Amygdala (tissue), 56 donors: Measurements from ENCODE around the gene RAB17.

Experiments used
- DNase-seq, 56 donors: peaks; one replicate each; lab custom pipeline; 2025; lab: John Stamatoyannopoulos, UW

RAB17 gene, protein sequence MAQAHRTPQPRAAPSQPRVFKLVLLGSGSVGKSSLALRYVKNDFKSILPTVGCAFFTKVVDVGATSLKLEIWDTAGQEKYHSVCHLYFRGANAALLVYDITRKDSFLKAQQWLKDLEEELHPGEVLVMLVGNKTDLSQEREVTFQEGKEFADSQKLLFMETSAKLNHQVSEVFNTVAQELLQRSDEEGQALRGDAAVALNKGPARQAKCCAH

DNA sequence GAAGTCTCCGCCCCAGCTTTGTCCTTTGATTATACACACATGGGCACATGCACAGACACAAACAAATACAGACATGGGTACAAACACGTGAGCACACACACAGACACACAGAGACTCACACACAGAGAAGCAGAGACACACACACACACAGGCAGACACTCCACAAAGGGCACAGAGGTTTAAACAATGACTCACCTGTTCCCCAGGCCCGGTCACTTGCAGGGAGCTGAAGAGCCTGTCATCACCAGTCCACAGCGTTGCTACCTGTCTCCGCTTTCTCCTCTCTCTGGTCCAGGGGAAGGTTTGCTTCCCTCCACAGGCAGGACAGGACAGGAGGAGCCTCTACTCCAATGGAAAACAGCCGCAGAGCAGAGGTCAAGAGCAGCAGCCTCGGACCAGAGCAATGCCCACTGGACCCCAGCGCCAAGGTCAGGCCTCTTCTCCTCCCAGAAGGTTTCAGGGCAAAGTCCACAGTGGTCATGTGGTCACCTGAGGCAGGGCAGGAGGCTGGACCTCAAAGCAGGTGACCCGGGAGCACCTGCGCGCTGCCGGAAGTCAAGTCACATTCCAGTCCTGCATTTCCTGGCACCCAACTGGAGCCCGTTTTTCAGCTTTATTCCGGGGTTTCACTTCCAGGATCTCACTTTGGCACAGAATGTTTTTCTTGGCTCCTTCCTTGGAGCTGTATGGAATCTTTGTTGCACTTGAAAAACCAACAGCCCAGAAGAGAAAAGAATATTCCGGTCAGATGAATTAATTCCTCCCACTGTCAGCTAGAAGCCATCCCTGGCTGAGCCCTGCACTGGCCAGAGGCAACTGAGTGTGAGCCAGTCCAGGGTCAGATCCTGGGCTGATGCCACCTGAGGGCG is at the start of gene RAB17:
Gene RAB17 (minus strand): TSS at position 463 of the 869 bp plus-strand sequence. CDS start 4,580 bp downstream, outside the sequence.
- DNase-seq: no peak

DNA sequence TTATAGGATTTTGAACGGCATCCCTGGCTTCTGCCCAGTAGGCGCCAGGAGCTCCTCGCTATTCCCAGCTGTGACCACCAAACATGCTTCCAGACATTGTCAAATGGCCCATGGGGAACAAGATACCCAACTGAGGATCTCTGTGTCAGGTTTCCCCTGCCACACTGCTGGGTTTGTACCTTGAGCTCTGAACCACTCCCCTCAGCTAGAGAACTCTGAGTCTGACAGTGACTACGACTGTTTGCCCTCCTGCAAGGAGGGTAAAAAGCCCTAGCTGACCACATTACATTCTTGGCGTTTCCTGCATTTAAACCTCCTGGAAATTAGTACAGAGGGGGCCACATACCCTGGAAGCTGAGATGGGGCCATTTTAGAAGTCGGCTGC is 49.3 kb upstream of the RAB17 start:
- no peak for DNase-seq

GRCh38 chr2:237639052-237639835 is 48.7 kb upstream of the RAB17 start:
- DNase-seq: no peak

DNA sequence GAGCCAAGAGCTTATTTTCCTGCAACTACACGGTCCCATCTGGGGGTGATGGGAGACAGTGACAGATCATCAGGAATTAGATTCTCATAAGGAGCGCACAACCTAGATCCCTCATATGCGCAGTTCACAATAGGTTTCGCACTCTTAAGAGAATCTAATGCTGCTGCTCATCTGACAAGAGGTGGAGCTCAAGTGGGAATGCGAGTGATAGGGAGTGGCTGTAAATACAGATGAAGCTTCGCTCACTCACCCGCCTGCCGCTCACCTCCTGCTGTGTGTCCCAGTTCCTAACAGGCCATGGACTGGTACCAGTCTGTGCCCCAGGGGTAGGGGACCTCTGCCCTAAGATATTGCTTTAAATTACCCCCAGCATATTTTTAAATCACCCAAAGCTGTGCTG is 47.6 kb upstream of the RAB17 start:
- no peak for DNase-seq

DNA sequence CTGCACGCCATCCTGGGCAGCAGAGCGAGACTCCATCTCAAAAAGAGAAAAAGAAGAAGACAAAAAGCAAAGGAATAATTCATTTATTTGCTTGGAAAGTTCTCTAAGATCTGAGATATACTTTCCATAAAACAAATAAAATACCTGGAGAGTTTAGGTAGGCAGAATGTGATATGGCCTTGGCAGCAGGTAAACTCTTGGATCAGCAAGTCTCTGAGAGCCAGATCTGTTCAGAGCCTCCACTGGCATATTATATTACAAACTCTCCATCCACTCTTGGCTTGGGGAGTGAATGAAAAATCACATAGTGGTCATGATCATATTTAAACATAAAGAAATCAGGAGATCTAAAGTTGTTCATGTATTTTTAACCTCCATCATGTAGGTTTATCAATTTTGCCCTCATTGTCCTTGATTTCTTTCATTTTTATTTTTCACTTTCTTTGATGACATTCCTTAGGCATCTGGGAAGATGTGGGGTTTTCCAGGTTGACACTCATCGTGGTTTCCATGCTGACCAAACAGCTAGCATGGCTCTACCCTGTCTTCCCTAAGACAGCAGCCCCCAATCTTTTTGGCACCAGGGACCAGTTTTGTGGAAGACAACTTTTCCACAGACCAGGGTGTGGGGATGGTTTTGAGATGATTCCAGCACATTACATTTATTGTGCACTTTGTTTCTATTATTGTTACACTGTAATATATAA is 47.0 kb upstream of the RAB17 start:
- no peak for DNase-seq

DNA sequence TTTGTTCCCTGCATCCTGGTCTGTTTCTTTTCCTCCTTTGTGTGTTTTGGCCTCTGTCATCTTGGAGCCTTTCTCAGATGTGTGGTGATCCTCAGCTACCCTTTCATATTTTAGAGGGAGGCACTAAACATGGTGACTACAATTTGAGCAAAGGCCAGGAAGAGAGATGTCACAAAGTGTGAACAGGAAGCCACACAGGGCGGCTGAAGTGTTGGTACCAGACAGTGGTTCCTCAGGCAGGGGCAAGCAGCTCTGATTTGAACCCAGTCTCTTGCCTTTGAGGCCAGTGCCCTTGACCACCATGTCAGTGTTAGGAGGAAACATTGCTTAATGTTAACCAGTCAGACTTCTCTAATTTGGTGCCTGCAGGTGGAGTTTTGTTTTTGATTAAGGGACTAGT is 46.0 kb upstream of the RAB17 start:
- no peak for DNase-seq

DNA sequence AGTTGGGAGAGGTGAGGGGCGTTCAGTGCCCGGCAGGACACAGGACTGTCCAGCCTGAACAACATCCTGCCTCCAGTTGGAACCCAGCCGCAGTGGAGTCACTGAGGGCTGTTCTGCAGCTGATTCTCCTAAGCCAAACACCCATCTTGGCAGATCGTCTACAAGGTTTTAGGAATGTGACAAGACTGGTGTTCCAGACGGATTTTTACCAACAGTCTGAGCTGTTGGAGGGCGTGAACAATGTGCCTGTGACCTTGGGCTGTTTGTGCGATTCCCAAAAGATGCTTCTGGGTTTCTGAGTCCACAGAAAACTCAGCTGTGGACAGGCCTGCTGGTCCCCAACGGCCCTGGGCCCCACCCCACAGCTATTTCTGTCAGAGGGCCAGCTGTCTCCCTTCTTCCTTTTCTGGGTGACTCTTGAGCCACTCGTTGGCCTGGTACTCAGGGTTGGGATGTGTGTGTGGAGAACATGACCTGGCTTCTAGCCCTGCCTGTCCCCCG is 42.6 kb upstream of the RAB17 start:
- no peak for DNase-seq

GRCh38 chr2:237631801-237632585 is 41.5 kb upstream of the RAB17 start:
- DNase-seq: no peak

DNA sequence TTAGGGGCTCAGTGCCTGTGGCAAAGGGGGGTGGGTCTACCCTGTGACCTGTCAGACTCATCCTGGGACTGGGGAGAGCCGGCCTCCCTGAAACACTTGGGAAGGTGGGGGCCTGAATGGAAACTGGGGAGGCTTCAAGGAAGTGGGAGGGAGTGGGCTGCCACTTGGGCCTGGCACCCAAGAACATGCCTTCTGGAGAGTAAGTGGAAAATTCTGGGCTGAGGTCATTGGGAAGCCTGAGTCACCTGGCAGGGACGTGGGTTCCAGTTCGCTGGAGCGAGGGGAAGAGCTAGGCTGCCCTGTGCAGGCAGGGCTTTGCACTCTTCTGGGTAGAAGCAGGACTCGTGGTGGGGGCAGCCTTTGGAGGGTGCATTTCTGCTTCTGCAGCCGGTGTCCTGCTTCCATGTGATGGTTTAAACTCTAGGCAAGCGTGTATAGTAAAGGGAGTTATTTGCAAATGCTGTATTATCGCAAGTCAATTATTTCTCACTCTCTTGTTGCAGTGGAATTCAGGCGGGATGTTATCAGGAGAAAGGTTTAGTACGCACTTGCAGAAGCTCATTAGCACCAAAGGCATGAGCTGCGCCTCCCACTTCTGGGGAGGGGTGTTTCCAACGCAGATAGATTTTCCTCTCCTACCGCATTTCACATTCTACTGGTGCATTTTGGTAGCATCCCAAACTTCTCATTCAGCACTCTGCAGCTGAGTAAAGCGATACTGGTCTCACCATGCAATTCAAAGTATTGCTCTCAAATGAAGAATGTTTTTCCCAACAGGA is 40.7 kb upstream of the RAB17 start:
- DNase-seq: no peak

- DNase-seq: no peak
These were observed 39.9 kb upstream of the RAB17 start for GRCh38 chr2:237630216-237631000.

- no peak for DNase-seq
These were observed 39.2 kb upstream of the RAB17 start for GRCh38 chr2:237629739-237630138.

GRCh38 chr2:237629188-237629534 is 38.6 kb upstream of the RAB17 start:
- DNase-seq: no peak

GRCh38 chr2:237628247-237629187 is 38.0 kb upstream of the RAB17 start:
- no peak for DNase-seq

DNA sequence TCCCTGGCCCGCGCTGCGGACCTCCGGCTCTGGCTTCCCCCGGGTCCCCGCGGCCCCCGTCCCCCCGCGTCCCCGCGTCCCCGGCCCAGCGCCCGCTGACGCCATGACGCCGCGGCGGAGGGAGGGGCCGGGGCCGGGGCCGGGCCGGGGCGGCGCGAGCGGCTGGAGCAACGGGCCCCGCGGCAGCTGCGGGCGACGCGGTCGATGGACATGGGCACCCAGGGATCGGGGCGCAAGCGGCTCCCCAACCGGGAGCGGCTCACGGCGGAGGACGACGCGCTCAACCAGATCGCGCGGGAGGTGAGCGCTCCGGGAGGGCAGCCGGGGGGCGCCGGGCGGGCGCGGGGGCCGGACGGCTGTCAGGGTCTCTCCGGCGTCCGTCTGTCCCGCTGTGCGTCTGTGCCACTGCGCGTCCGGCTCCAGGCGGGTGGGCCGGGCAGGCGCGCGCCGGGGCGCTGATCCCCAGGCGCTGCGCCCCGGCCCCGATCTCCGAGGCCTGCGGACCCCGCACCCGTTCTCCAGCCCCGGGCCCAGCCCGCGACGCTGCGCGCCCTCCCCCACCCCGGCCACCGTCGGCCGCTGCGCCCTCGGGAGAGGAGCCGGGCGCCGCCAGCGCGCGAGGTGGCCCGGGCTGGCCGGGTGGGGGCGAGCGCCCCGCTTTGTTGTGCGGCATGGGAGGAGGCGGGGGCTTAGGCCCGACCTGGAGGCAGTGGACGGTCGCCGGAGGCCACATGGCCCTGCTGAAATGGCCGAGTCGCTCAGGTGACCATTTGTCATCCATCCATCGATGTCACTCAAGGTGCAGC is 37.1 kb upstream of the RAB17 start, which contains the start of gene LRRFIP1:
Gene LRRFIP1 (plus strand): TSS at position 147 of the 806 bp plus-strand sequence. CDS start 58 bp downstream, at position 205.
- peak in 4 of 56 donors; percentile 20 to 43 (median 30) for DNase-seq

DNA sequence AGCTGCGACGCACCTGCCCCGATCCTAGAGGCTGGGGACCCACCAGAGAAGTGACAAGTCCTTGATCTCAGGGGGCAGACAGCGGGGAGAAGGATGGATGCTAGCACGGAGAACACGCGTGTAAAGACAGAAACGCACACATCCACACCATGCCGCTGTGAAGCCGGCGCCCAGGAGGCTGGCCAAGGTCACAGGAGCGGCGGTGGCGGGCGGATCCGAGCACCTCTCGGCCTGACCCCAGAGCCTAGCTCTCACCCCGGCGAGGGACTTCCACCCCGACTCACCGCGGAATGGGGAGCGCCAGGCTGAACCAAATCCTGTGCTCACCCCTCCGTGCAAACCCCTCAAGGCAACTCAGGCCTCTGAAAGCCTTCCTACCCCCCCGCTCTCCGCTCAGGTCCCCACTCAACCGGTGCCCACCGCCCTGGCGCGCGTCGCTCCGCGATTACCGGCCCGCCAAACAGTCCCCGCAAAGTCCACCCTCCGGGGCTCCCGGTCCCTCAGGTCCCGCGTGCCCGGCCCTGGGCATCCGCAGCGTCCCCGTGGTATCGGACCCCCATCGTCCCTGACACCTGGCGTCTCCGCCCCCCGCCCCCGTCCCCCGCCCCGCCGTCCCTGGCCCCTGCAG is 36.4 kb upstream of the RAB17 start:
- peak in 1 of 56 donors; percentile 10 for DNase-seq
